Liver (tissue), 9 donors: ENCODE results near the gene CRADD. TPM values are rescaled to one million over a fixed set of nuclear protein-coding genes. Genes with fewer than 3 reads are reported as not detected.

Source experiments
- DNase-seq: peaks from one replicate; pipeline ENCODE4 v3.0.0-alpha.2; 2017; ENCODE audit warnings: low spot score
- H3K27ac ChIP-seq, 2 donors: one replicate each; pipeline ENCODE4 v1.7.0; 2013; ENCODE audit warnings: inconsistent platforms in 2 of 2, low read length in 2 of 2, control low read depth in 1 of 2, low read depth in 1 of 2, mild to moderate bottlenecking in 1 of 2
- H3K27me3 ChIP-seq, 4 donors: one replicate each; pipeline versions ENCODE4 v1.6.1 to v1.7.0; 2013; ENCODE audit warnings: low read length in 3 of 4, inconsistent platforms in 1 of 4, mild to moderate bottlenecking in 1 of 4, moderate library complexity in 1 of 4; ENCODE audit not compliant: control insufficient read depth in 4 of 4, insufficient read depth in 4 of 4
- H3K36me3 ChIP-seq, 4 donors: one replicate each; pipeline versions ENCODE4 v1.6.1 to v1.7.0; 2013; ENCODE audit warnings: low read length in 3 of 4, mild to moderate bottlenecking in 3 of 4, low read depth in 1 of 4, moderate library complexity in 1 of 4; ENCODE audit not compliant: control insufficient read depth in 4 of 4, insufficient read depth in 3 of 4
- H3K4me1 ChIP-seq, 4 donors: one replicate each; pipeline versions ENCODE4 v1.6.1 to v1.7.0; 2013; ENCODE audit warnings: low read length in 3 of 4, mild to moderate bottlenecking in 3 of 4, moderate library complexity in 1 of 4; ENCODE audit not compliant: control insufficient read depth in 4 of 4, insufficient read depth in 4 of 4
- H3K4me3 ChIP-seq, 3 donors: one replicate each; pipeline versions ENCODE4 v1.6.1 to v1.7.0; 2013; ENCODE audit warnings: low read length in 3 of 3, control low read depth in 1 of 3, low read depth in 1 of 3, mild to moderate bottlenecking in 1 of 3
- H3K9ac ChIP-seq, 2 donors: one replicate each; pipeline ENCODE4 v1.7.0; 2013; ENCODE audit warnings: low read length in 2 of 2, mild to moderate bottlenecking in 2 of 2, moderate library complexity in 2 of 2, control low read depth in 1 of 2, low read depth in 1 of 2
- H3K9me3 ChIP-seq, 4 donors: one replicate each; pipeline versions ENCODE4 v1.6.1 to v1.7.0; 2013; ENCODE audit warnings: low read length in 3 of 4; ENCODE audit not compliant: control insufficient read depth in 4 of 4
- EGR1 ChIP-seq, 2 donors: IDR thresholded peaks; 2 replicates each; pipeline ENCODE4 v1.6.1; 2016 to 2018; ENCODE audit warnings: antibody characterized with exemption in 2 of 2, low read depth in 2 of 2
- FOXA1 ChIP-seq: IDR thresholded peaks from 2 replicates; pipeline ENCODE4 v1.6.1; 2016; ENCODE audit warnings: antibody characterized with exemption
- FOXA2 ChIP-seq: IDR thresholded peaks from 2 replicates; pipeline ENCODE4 v1.6.1; 2016; ENCODE audit warnings: antibody characterized with exemption
- GABPA ChIP-seq, 2 donors: IDR thresholded peaks in 1 of 2; conservative IDR thresholded peaks in 1 of 2; 2 replicates each; pipeline ENCODE4 v1.6.1; 2016; ENCODE audit warnings: antibody characterized with exemption in 2 of 2, mild to moderate bottlenecking in 1 of 2, moderate library complexity in 1 of 2
- HNF4A ChIP-seq, 2 donors: conservative IDR thresholded peaks; 2 replicates each; pipeline ENCODE4 v1.6.1; 2016; ENCODE audit warnings: antibody characterized with exemption in 2 of 2, mild to moderate bottlenecking in 2 of 2
- HNF4G ChIP-seq: IDR thresholded peaks from 2 replicates; pipeline ENCODE4 v1.6.1; 2016; ENCODE audit warnings: antibody characterized with exemption
- NR2F2 ChIP-seq: IDR thresholded peaks from 2 replicates; pipeline ENCODE4 v1.6.1; 2016; ENCODE audit warnings: antibody characterized with exemption
- RAD21 ChIP-seq, 2 donors: IDR thresholded peaks; 2 replicates each; pipeline ENCODE4 v1.6.1; 2016; ENCODE audit warnings: antibody characterized with exemption in 2 of 2, mild to moderate bottlenecking in 2 of 2
- RXRA ChIP-seq, 2 donors: IDR thresholded peaks; 2 replicates each; pipeline ENCODE4 v1.6.1; 2017 to 2018; ENCODE audit warnings: antibody characterized with exemption in 2 of 2, mild to moderate bottlenecking in 1 of 2
- SP1 ChIP-seq: IDR thresholded peaks from 2 replicates; pipeline ENCODE4 v1.6.1; 2018; ENCODE audit warnings: antibody characterized with exemption, mild to moderate bottlenecking
- TAF1 ChIP-seq: conservative IDR thresholded peaks from 2 replicates; pipeline ENCODE4 v1.6.1; 2016; ENCODE audit warnings: antibody characterized with exemption, mild to moderate bottlenecking
- YY1 ChIP-seq: IDR thresholded peaks from 2 replicates; pipeline ENCODE4 v1.6.1; 2016; ENCODE audit warnings: antibody characterized with exemption, mild to moderate bottlenecking
- WGBS: extraction: QIAGEN DNeasy Blood & Tissue Kit; methylation state at CpG from one replicate; pipeline ENCODE4 v1.1.7; 2013; 5-methylcytosine and 5-hydroxymethylcytosine counted together
- polyA plus RNA-seq, 2 donors: library from polyadenylated mRNA; stranded (reverse) in 1 of 2; unstranded in 1 of 2; fragments of 200-250 nt in 1 of 2; fragments of >200 nt in 1 of 2; fragmentation: Nextera tagmentation in 1 of 2; extraction: Ambion mirVana in 1 of 2; gene quantifications; one replicate each; pipeline versions ENCODE4 v1.2.1 to v1.2.3, GENCODE V29; 2013 to 2015
- total RNA-seq, 2 donors: library from RNA; depleted of rRNA; stranded (reverse); fragments of >200 nt; gene quantifications; one replicate each; pipeline ENCODE4 v1.2.3, GENCODE V29; 2014
- TF ChIP-seq, protein P1 (sequence below): IDR thresholded peaks from 2 replicates; pipeline ENCODE4 v1.6.1; 2016; ENCODE audit warnings: antibody characterized with exemption
- TF ChIP-seq, protein P2 (sequence below): IDR thresholded peaks from 2 replicates; pipeline ENCODE4 v1.6.1; 2016; ENCODE audit warnings: antibody characterized with exemption
- TF ChIP-seq, protein P3 (sequence below): IDR thresholded peaks from 2 replicates; pipeline ENCODE4 v1.6.1; 2016; ENCODE audit warnings: antibody characterized with exemption
- TF ChIP-seq, protein P4 (sequence below): fragments of 150-350 bp; IDR thresholded peaks from 2 replicates; pipeline ENCODE4 v1.5.1; 2017; ENCODE audit warnings: improper control_type of control experiment, low read depth, low read length; ENCODE audit not compliant: missing input control
- TF ChIP-seq, protein P5 (sequence below): IDR thresholded peaks from 2 replicates; pipeline ENCODE4 v1.6.1; 2016; ENCODE audit warnings: antibody characterized with exemption, mild to moderate bottlenecking
- donor health status: healthy.
- donor health status: healthy.
- donor health status: healthy.
- donor health status: healthy.
- donor health status: healthy.

The CRADD gene
- total and polyA plus RNA-seq, 4 donors: 19.4 to 48.9 (median 29.6) TPM

DNA sequence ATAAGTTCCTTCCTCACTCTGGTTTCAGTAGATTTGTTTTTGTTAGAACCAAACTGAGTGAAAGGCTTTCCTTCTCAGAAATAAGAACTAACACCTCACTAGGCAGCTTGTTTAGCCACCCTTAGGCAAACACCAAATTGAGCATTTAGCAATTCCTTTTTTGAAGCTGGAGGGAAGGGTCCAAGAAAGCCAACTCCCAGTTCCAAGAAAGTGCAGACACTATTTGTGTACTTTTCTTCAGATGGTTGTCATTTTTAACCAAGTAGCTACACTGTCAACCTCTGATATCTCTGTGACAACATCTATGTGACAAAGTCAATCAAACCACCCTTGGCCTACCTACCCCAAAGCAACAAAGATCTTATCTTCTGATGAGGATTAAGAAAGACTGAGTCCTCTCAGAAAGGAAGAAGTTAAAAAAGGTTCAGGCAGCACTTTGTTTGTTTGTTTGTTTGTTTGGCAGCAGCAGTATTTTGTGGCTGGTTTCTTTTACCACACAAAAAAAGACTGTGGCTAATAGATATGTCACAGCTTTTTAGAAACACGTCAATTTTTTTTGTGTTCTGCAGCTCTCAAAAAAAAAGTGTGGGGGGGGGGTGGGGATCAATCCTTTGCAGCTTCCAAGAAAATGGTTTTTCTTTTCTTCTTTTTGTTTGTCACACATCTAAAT, 203.8 kb downstream of the CRADD start:
- no peak overlapping the region for H3K27ac ChIP-seq
- H3K36me3 ChIP-seq: no peaks in the 10 kb centered on the region
- no peaks in the 10 kb centered on the region for H3K27me3 ChIP-seq
- H3K9ac ChIP-seq: no peak overlapping the region
- no peaks in the 10 kb centered on the region for H3K9me3 ChIP-seq
- TF ChIP-seq, protein P1, sequence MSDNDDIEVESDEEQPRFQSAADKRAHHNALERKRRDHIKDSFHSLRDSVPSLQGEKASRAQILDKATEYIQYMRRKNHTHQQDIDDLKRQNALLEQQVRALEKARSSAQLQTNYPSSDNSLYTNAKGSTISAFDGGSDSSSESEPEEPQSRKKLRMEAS: no peak
- TF ChIP-seq GABPA (IDR thresholded peaks at IDR 0.05 in 1 of 2, conservative IDR thresholded peaks at IDR 0.05 in 1 of 2): no peak
- no peak for TF ChIP-seq FOXA1
- no peak for TF ChIP-seq FOXA2
- TF ChIP-seq TAF1: no peak
- TF ChIP-seq YY1: no peak
- TF ChIP-seq, protein P2, sequence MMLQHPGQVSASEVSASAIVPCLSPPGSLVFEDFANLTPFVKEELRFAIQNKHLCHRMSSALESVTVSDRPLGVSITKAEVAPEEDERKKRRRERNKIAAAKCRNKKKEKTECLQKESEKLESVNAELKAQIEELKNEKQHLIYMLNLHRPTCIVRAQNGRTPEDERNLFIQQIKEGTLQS: no peak
- TF ChIP-seq, protein P3, sequence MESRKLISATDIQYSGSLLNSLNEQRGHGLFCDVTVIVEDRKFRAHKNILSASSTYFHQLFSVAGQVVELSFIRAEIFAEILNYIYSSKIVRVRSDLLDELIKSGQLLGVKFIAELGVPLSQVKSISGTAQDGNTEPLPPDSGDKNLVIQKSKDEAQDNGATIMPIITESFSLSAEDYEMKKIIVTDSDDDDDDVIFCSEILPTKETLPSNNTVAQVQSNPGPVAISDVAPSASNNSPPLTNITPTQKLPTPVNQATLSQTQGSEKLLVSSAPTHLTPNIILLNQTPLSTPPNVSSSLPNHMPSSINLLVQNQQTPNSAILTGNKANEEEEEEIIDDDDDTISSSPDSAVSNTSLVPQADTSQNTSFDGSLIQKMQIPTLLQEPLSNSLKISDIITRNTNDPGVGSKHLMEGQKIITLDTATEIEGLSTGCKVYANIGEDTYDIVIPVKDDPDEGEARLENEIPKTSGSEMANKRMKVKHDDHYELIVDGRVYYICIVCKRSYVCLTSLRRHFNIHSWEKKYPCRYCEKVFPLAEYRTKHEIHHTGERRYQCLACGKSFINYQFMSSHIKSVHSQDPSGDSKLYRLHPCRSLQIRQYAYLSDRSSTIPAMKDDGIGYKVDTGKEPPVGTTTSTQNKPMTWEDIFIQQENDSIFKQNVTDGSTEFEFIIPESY: no peak
- no peak for TF ChIP-seq RAD21 (IDR thresholded peaks at IDR 0.05)
- TF ChIP-seq RXRA (IDR thresholded peaks at IDR 0.05): no peak
- no peak for TF ChIP-seq SP1
- TF ChIP-seq, protein P4, sequence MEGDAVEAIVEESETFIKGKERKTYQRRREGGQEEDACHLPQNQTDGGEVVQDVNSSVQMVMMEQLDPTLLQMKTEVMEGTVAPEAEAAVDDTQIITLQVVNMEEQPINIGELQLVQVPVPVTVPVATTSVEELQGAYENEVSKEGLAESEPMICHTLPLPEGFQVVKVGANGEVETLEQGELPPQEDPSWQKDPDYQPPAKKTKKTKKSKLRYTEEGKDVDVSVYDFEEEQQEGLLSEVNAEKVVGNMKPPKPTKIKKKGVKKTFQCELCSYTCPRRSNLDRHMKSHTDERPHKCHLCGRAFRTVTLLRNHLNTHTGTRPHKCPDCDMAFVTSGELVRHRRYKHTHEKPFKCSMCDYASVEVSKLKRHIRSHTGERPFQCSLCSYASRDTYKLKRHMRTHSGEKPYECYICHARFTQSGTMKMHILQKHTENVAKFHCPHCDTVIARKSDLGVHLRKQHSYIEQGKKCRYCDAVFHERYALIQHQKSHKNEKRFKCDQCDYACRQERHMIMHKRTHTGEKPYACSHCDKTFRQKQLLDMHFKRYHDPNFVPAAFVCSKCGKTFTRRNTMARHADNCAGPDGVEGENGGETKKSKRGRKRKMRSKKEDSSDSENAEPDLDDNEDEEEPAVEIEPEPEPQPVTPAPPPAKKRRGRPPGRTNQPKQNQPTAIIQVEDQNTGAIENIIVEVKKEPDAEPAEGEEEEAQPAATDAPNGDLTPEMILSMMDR: no peak
- TF ChIP-seq HNF4G: no peak
- TF ChIP-seq, protein P5, sequence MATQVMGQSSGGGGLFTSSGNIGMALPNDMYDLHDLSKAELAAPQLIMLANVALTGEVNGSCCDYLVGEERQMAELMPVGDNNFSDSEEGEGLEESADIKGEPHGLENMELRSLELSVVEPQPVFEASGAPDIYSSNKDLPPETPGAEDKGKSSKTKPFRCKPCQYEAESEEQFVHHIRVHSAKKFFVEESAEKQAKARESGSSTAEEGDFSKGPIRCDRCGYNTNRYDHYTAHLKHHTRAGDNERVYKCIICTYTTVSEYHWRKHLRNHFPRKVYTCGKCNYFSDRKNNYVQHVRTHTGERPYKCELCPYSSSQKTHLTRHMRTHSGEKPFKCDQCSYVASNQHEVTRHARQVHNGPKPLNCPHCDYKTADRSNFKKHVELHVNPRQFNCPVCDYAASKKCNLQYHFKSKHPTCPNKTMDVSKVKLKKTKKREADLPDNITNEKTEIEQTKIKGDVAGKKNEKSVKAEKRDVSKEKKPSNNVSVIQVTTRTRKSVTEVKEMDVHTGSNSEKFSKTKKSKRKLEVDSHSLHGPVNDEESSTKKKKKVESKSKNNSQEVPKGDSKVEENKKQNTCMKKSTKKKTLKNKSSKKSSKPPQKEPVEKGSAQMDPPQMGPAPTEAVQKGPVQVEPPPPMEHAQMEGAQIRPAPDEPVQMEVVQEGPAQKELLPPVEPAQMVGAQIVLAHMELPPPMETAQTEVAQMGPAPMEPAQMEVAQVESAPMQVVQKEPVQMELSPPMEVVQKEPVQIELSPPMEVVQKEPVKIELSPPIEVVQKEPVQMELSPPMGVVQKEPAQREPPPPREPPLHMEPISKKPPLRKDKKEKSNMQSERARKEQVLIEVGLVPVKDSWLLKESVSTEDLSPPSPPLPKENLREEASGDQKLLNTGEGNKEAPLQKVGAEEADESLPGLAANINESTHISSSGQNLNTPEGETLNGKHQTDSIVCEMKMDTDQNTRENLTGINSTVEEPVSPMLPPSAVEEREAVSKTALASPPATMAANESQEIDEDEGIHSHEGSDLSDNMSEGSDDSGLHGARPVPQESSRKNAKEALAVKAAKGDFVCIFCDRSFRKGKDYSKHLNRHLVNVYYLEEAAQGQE: no peak
- no peak for TF ChIP-seq HNF4A (conservative IDR thresholded peaks at IDR 0.05)
- TF ChIP-seq NR2F2: no peak
- no peak for TF ChIP-seq EGR1 (IDR thresholded peaks at IDR 0.05; ENCODE audit: low read depth in 2 of 2)
- no peak overlapping the region for H3K4me3 ChIP-seq
- 88% methylated on average over 1 of the region's 1 CpG for WGBS
- H3K4me1 ChIP-seq: no peaks in the 10 kb centered on the region
- DNase-seq: no peak
